Fibroblast of pulmonary artery (primary cell): ENCODE results near the gene LYRM9.

Experiments
- DNase-seq: peaks from one replicate; pipeline ENCODE4 v3.0.0-alpha.2; 2010; ENCODE audit warnings: low read depth
- H3K4me3 ChIP-seq: replicated peaks from 2 replicates; pipeline ENCODE4 v1.5.1; 2011; ENCODE audit warnings: low read depth, mild to moderate bottlenecking, control low read depth, low read length, moderate library complexity
- TF ChIP-seq, protein P1 (sequence below): IDR thresholded peaks from 2 replicates; pipeline ENCODE4 v1.5.1; 2011; ENCODE audit warnings: mild to moderate bottlenecking, control low read depth, low read length, inconsistent platforms; ENCODE audit errors: missing control alignments

The LYRM9 gene

DNA sequence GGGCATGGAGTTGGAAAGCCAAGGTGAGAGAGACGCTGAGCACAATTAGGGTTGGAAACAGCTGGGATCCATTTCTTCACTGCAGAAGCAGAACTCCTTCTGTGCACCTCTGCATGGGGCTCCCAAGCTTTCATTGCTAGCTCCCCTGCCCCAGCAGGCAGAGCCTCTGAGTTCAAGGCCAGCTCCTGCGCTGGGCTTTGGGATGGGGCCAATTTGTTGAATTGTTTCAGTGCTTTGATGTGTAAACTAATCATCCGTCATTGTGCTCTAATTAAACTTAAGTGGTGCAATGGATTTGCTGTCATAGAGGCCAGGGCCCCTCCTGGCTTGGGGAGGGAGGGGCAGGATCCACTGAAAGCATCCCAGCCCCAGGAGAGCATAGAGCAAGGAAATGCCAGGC lies 13.5 kb upstream of the LYRM9 start:
- TF ChIP-seq, protein P1, sequence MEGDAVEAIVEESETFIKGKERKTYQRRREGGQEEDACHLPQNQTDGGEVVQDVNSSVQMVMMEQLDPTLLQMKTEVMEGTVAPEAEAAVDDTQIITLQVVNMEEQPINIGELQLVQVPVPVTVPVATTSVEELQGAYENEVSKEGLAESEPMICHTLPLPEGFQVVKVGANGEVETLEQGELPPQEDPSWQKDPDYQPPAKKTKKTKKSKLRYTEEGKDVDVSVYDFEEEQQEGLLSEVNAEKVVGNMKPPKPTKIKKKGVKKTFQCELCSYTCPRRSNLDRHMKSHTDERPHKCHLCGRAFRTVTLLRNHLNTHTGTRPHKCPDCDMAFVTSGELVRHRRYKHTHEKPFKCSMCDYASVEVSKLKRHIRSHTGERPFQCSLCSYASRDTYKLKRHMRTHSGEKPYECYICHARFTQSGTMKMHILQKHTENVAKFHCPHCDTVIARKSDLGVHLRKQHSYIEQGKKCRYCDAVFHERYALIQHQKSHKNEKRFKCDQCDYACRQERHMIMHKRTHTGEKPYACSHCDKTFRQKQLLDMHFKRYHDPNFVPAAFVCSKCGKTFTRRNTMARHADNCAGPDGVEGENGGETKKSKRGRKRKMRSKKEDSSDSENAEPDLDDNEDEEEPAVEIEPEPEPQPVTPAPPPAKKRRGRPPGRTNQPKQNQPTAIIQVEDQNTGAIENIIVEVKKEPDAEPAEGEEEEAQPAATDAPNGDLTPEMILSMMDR, result no peak
- no peak overlapping the region for H3K4me3 ChIP-seq
- no peak for DNase-seq

DNA sequence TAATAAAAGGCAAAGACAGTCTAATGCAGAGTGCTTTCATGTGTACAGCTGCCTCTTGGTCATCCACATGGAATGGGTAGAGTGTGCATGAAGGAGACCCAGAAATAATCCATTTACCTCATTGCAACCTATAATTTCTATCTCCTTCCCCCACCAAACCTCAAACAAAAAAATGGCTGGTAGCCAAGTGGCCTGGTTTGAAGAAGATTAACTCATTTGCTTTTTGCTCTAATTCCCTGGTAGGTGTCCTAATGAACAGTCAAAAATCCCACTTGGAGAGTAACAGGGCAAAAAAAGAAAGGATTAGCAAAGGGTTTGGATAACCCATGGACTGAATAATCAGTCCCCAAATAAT lies 13.0 kb upstream of the LYRM9 start:
- TF ChIP-seq, protein P1, result no peak
- no peak for DNase-seq
- no peak overlapping the region for H3K4me3 ChIP-seq

DNA sequence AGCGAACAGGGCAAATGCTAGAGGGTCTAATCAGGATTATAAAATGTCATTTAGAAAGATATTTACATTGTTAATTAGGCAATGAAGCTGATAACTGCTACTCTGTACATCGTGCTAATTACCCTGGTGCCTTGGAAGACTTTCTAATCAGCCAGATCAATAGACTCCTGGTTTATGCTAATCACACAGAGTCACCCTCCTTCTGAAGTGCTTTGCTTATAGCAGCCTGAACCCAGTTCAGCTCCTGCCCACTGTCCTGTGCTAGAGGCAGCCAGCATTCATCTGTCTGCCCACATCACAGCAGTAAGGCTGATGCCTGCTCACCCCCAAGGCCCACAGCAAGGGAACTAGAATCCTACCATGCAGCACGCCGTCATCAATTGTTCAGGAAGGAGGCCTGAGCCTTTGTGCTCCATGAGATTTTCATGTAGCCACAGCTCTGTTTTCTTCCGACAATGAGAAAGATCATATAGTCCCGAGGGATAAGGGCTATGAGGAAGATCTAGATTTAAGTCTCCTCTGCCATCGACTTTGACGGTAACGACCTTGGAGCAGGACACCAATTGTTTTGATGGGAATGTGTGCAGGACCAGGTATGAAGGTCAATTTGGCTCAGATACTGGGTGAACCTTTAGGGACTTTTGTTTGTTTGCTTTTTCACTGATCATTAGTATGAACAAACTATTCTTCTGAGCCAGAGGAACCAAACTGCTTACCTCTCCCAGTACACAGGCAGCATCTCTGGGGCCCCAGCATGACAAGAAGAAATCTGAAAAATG lies 12.5 kb upstream of the LYRM9 start:
- no peak for DNase-seq
- no peak overlapping the region for H3K4me3 ChIP-seq
- TF ChIP-seq, protein P1, result no peak

DNA sequence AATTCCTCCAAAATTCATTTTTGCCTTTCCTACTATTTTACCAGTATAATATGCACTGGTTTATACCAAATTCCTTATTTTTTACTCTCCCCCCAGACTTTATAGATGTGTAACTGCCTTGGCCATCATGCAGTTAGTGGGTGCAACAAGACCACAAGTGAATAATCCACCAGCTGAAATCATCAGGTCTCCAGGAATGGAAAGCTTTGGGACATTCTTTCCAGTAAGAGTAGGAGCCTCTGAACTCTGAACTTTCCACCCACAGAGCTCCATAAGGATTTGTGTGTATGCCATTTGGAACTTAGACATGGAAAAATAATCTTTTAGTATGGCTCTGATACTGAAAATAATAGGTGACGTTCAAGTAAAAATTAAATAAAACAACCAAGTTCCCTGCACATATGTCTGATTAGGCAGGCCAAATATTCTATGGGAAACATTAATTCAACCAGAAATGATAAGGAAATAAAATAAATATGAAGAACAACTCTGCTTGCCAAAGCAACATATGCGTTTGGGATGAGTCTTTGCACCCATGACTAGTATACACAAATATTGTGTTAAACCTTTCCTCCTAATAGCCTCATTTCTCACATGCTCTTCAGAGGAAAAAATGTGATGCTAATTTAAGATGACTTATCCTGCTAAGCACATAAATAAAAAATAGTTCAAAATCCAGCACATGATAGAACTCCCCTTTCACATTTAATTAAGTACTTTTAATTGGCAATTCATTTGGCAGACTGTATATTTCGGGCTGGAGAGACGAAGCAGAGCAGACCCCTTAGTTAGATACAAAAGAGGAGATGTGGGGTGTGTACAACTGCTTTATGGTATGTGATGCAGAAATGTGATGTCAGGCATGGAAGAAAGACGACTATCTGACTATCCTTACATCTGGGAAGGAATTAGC lies 11.6 kb upstream of the LYRM9 start:
- no peak for DNase-seq
- H3K4me3 ChIP-seq, result no peak overlapping the region
- TF ChIP-seq, protein P1, result no peak

DNA sequence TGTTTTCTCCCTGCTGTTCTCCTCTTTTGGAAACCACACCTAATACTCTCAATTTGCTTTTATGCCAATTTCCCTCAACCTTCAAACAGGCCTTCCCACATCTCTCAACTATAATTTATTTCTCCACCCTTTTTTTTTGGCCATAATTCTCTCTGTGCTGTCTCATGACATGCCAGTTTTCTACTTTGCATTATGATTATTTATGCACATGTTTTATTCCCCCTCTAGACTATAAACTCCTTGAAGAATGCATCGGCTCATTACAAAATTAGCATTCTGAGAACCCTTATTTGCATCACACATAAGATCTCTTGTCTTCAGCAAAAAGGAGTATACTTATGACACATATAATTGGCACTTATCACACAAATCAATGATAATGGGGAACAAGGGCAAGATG lies 10.9 kb upstream of the LYRM9 start:
- TF ChIP-seq, protein P1, result no peak
- no peak for DNase-seq
- no peak overlapping the region for H3K4me3 ChIP-seq

DNA sequence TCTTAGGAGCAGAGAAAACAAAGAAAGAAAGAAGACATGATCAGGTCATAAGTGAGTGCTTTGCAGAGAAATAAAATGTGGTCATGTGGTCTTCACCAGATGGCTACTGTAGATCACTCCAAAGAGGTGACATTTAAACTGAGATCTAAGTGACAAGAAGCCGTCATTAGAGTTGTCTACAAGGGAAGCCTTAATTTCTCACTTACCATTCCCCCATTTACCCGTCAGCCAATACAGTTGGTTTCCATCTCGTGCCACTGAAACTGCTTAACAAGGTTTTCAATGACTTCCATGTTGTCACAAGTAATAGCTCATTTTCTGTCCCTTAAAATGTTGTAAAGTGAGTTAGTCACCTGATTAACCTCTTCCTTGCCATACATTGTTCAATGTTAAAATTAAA lies 6.4 kb upstream of the LYRM9 start:
- TF ChIP-seq, protein P1, result no peak
- no peak for DNase-seq
- H3K4me3 ChIP-seq, result no peak overlapping the region
